T-helper 1 cell treated with Interleukin-12 subunit alpha and Interleukin-12 subunit beta and Interleukin-4 antibody, amounts not matched to agents 30 μg/mL and 1 μg/mL, for 36 hours (primary cell): ENCODE data around the gene CHIT1.
A peak's percentile ranks its signal among the peaks of the same experiment; 100 is the strongest.

Experiments
- H3K27ac Mint-ChIP-seq: one replicate; pipeline ENCODE4 v1.8.0; 2021; ENCODE audit warnings: mild to moderate bottlenecking, mixed read lengths
- H3K27me3 Mint-ChIP-seq: one replicate; pipeline ENCODE4 v1.8.0; 2021; ENCODE audit warnings: low read depth, mixed read lengths
- H3K36me3 Mint-ChIP-seq: one replicate; pipeline ENCODE4 v1.8.0; 2021; ENCODE audit warnings: low read depth, mixed read lengths
- H3K4me1 Mint-ChIP-seq: one replicate; pipeline ENCODE4 v1.8.0; 2021; ENCODE audit warnings: low read depth, mixed read lengths
- H3K4me3 Mint-ChIP-seq: one replicate; pipeline ENCODE4 v1.8.0; 2021; ENCODE audit warnings: mild to moderate bottlenecking, moderate library complexity, mixed read lengths
- H3K9me3 Mint-ChIP-seq: one replicate; pipeline ENCODE4 v1.8.0; 2021; ENCODE audit warnings: mixed read lengths

CHIT1 gene

GRCh38 chr1:203229471-203230135 is at the start of gene CHIT1:
Gene CHIT1, minus strand, starts transcription at chr1:203229673. Its CDS starts 37 bp downstream, at chr1:203229636.
- H3K4me1 Mint-ChIP-seq: no peaks in the 10 kb centered on the region
- H3K9me3 Mint-ChIP-seq: peaks cover 9% of the 10 kb centered on the region
- no peaks in the 10 kb centered on the region for H3K36me3 Mint-ChIP-seq
- peaks cover 16% of the 10 kb centered on the region for H3K27me3 Mint-ChIP-seq
- no peak within 1 kb of the TSS for H3K4me3 Mint-ChIP-seq
- no peak within 1 kb of the TSS for H3K27ac Mint-ChIP-seq

GRCh38 chr1:203278885-203279406 is 49.5 kb upstream of the CHIT1 start:
- Mint-ChIP-seq H3K27ac (peak overlapping the region; percentile 56), H3K27me3 (no peaks in the 10 kb centered on the region), H3K4me1 (peaks cover 59% of the 10 kb centered on the region), H3K9me3 (no peaks in the 10 kb centered on the region), H3K4me3 (peak overlapping the region; percentile 33), H3K36me3 (no peaks in the 10 kb centered on the region)

GRCh38 chr1:203278082-203278884 is 48.8 kb upstream of the CHIT1 start:
- peak overlapping the region; percentile 70 for H3K27ac Mint-ChIP-seq
- peaks cover 63% of the 10 kb centered on the region for H3K4me1 Mint-ChIP-seq
- no peaks in the 10 kb centered on the region for H3K36me3 Mint-ChIP-seq
- H3K4me3 Mint-ChIP-seq: peak overlapping the region; percentile 36
- no peaks in the 10 kb centered on the region for H3K27me3 Mint-ChIP-seq
- H3K9me3 Mint-ChIP-seq: no peaks in the 10 kb centered on the region

GRCh38 chr1:203276916-203277545 is 47.6 kb upstream of the CHIT1 start:
- H3K4me1 Mint-ChIP-seq: peaks cover 64% of the 10 kb centered on the region
- peak overlapping the region; percentile 36 for H3K4me3 Mint-ChIP-seq
- H3K27ac Mint-ChIP-seq: peak overlapping the region; percentile 70
- H3K9me3 Mint-ChIP-seq: no peaks in the 10 kb centered on the region
- H3K27me3 Mint-ChIP-seq: no peaks in the 10 kb centered on the region
- no peaks in the 10 kb centered on the region for H3K36me3 Mint-ChIP-seq

DNA sequence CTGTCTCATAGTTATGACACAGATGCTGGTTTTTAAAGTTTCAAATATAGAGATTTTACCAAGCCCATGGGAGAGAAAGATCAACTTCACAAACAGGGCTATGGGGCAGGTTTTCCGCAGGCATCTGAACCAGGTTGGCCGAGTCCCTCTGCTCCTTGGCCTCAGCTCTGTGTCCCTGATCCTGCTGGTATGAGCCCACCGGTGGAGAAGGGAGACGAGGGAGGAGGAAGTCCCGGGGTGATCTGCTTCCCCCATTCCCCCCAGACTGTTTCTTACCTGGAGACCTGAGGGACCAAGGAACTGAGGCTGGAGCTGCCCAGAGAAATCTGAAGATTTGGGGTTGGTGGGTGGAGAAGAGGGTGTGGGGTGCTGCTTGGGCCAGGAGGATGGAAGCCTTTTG is 46.9 kb upstream of the CHIT1 start:
- Mint-ChIP-seq H3K27ac (no peak overlapping the region), H3K36me3 (no peaks in the 10 kb centered on the region), H3K27me3 (no peaks in the 10 kb centered on the region), H3K4me3 (no peak overlapping the region), H3K9me3 (no peaks in the 10 kb centered on the region), H3K4me1 (peaks cover 66% of the 10 kb centered on the region)

DNA sequence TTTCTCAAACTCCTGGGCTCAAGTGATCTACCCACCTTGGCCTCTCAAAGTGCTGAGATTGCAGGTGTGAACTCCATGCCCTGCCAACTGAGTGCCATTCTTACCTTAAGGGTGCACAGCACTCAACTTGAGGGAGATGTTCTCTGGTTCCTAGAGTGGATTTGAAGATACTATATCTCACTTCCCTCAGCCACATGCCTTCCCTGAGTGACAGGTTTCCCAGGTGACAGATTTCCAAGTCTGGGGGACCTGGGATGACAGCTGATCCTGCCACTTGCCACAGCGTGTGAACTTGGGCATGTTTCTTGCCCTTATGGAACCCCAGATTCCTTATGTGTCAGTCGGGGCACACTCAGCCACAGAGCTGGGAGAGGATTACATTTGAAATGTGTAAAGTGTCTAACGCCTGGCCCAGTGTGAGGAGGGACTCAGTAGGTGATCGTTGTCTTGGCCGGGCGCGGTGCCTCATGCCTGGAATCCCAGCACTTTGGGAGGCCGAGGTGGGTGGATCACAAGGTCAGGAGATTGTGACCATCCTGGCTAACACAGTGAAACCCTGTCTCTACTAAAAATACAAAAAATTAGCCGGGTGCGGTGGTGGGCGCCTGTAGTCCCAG is 46.3 kb upstream of the CHIT1 start:
- H3K27ac Mint-ChIP-seq: peak overlapping the region; percentile 43
- H3K4me3 Mint-ChIP-seq: no peak overlapping the region
- H3K27me3 Mint-ChIP-seq: no peaks in the 10 kb centered on the region
- H3K36me3 Mint-ChIP-seq: no peaks in the 10 kb centered on the region
- H3K9me3 Mint-ChIP-seq: no peaks in the 10 kb centered on the region
- peaks cover 69% of the 10 kb centered on the region for H3K4me1 Mint-ChIP-seq

DNA sequence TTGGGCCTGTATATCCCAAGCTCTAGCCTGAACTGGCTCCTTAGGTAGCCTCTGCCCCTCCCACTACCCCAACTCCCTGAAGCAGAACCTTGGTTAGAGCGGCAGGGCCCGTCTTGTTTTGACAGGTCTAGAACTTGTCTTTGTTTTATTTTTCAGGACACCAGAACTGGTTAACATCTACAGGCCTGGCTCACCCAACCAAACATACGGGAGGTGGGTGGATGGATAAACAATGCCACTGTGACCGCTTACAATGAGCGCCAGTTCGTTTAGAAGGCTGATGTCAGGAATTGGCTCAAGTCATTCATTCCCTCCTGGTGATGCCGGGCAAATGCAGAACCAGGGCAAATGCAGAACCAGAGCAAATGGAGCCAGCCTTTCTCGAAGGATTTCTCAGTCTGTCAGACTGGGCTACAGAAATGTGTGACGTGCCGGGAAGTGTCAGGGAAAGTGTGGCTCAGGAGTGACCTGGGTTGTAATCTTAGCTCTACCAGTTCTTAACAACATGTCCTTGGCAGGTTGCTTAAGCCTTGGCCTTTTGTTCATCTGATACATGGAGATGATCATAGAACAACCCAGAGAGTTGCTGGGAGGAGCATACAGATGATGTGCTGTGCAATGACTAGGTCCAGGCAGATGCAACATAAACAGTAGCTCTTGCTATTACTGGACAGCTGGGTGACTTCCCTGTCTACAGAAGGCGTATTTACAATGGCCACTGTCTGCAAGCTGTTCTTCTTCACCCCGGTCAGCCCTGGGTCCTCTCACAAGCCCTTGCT is 45.3 kb upstream of the CHIT1 start:
- no peaks in the 10 kb centered on the region for H3K36me3 Mint-ChIP-seq
- H3K27me3 Mint-ChIP-seq: no peaks in the 10 kb centered on the region
- H3K4me1 Mint-ChIP-seq: peaks cover 66% of the 10 kb centered on the region
- H3K4me3 Mint-ChIP-seq: peak overlapping the region; percentile 72
- peak overlapping the region; percentile 73 for H3K27ac Mint-ChIP-seq
- H3K9me3 Mint-ChIP-seq: no peaks in the 10 kb centered on the region

- Mint-ChIP-seq H3K27ac (peak overlapping the region; percentile 73), H3K36me3 (no peaks in the 10 kb centered on the region), H3K4me3 (peak overlapping the region; percentile 72), H3K27me3 (no peaks in the 10 kb centered on the region), H3K4me1 (peaks cover 63% of the 10 kb centered on the region), H3K9me3 (no peaks in the 10 kb centered on the region)
Measured at GRCh38 chr1:203273869-203274602, 44.6 kb upstream of the CHIT1 start.

DNA sequence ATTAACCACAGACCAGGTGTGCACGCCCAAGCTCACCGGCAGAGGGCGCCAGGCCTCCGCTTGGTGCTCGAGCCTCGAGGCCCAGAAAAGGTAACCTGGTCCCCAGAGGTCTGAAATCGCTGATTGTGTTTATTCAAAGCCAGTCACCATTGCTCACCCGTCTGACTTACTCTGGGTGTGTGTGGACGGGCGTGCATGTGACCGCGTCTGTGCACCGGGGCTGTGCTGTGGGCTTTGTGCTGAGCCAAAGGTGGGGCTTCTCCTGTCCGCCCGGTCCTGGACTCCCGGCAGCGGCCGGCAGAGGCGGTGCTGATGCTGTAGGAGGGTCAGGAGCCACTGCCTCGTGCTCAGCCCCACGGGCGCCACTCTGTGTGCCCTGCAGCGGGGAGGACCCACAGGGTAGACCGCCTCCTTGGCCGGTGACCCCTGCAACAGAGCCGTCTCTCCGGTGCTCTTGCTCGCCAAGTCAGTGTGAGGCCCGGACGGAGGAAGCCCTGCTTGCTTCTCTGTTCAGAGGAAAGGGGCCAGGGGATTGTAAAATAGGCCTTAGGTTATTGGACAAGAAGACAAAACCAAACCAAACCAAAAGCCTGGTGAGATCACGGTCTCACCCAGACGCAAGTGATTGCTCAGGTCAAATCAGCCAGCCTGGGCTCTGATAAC is 43.9 kb upstream of the CHIT1 start:
- H3K9me3 Mint-ChIP-seq: no peaks in the 10 kb centered on the region
- H3K36me3 Mint-ChIP-seq: no peaks in the 10 kb centered on the region
- H3K27ac Mint-ChIP-seq: peak overlapping the region; percentile 73
- H3K4me1 Mint-ChIP-seq: peaks cover 56% of the 10 kb centered on the region
- H3K27me3 Mint-ChIP-seq: no peaks in the 10 kb centered on the region
- peak overlapping the region; percentile 72 for H3K4me3 Mint-ChIP-seq

DNA sequence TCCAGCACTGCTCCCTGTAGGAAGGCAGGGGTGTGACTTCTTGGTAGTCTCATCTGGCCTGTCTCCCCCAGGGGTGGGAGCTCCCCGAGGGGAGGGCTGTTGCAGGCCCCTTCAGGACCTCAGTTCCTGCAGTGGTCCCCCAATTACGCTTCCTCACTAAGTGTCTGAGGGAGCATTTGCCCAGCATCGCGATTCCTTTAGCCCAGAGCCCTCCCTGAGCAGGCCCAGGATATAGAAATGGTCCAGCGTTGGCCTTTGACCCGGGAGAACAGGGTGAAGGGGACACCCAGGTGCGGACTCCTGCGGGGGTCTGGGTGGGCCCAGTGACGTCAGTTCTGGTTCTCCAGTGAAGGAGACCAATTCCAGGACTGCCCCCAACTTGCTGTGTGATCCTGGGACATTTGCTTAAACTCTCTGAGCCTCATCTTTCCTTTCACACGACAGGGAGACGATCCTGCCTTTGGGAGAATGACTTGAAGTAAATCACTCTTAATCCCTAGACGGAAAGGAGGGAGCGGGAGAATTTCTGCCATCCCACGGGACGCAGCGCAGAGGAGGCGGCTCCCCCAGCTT is 43.2 kb upstream of the CHIT1 start:
- H3K4me3 Mint-ChIP-seq: no peak overlapping the region
- no peaks in the 10 kb centered on the region for H3K9me3 Mint-ChIP-seq
- H3K4me1 Mint-ChIP-seq: peaks cover 53% of the 10 kb centered on the region
- H3K36me3 Mint-ChIP-seq: no peaks in the 10 kb centered on the region
- H3K27ac Mint-ChIP-seq: no peak overlapping the region
- H3K27me3 Mint-ChIP-seq: no peaks in the 10 kb centered on the region

- Mint-ChIP-seq H3K36me3 (no peaks in the 10 kb centered on the region), H3K4me1 (peaks cover 52% of the 10 kb centered on the region), H3K27ac (no peak overlapping the region), H3K9me3 (no peaks in the 10 kb centered on the region), H3K4me3 (no peak overlapping the region), H3K27me3 (no peaks in the 10 kb centered on the region)
Measured at GRCh38 chr1:203271962-203272632, 42.6 kb upstream of the CHIT1 start.

DNA sequence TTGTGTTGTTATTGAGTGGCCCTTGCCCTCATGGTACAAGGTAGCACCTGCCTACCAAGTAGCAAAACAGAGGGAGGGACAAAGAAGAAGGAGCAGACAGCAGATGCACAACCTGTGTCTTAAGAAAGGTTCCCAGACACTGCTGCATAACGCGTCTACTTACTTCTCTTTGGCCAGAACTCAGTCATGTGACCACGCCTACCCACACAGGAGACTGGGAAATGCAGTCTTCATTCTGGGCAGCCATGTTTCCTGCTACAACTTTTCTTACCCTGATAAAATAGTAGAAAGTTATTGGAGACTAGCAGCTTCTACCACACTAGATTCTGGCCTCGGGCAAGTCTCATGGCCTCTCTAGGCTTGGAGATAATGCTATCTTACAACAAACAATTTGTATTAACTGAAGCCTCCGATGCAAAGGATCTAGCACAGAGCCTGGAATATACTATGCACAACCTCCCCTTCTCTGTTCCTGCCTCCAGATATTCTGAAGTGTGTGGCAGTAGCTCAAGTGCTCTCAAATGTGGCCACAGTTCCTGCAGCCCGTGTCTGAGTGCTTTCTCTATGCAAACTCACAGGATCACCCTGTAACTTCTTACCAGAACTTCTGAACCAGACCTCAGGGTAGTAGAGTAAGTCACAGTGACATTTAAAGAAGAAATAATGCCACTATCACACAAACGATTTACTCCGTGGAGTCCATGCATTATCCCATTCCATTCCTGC is 41.7 kb upstream of the CHIT1 start:
- Mint-ChIP-seq H3K9me3 (no peaks in the 10 kb centered on the region), H3K27ac (peak overlapping the region; percentile 62), H3K4me3 (no peak overlapping the region), H3K27me3 (no peaks in the 10 kb centered on the region), H3K36me3 (no peaks in the 10 kb centered on the region), H3K4me1 (peaks cover 45% of the 10 kb centered on the region)
